Loucy (cell line): ENCODE measurements around the gene SMCO3.

Experiments used
- H2AFZ ChIP-seq: fragments of 200-600 bp; sonication (generic); 2 replicates; pipeline ENCODE4 v1.6.0; 2016; ENCODE audit warnings: antibody characterized with exemption, mild to moderate bottlenecking, low read length, moderate library complexity
- H3F3A ChIP-seq: fragments of 200-600 bp; 2 replicates; pipeline ENCODE4 v1.6.0; 2016; ENCODE audit warnings: antibody characterized with exemption, low read depth, mild to moderate bottlenecking
- H3K27me3 ChIP-seq: fragments of 200-600 bp; sonication (generic); 2 replicates; pipeline ENCODE4 v1.6.1; 2014; ENCODE audit warnings: low read length, mild to moderate bottlenecking; ENCODE audit not compliant: insufficient read depth, poor library complexity, severe bottlenecking
- H3K36me3 ChIP-seq: fragments of 200-600 bp; sonication (generic); 2 replicates; pipeline ENCODE4 v1.6.1; 2016; ENCODE audit warnings: low read length; ENCODE audit not compliant: insufficient read depth
- H3K4me1 ChIP-seq: fragments of 200-600 bp; sonication (generic); 2 replicates; pipeline ENCODE4 v1.5.1; 2014; ENCODE audit warnings: low read length, mild to moderate bottlenecking; ENCODE audit not compliant: insufficient read depth, poor library complexity, severe bottlenecking
- H3K4me2 ChIP-seq: fragments of 200-600 bp; sonication (generic); 2 replicates; pipeline ENCODE4 v1.6.0; 2014; ENCODE audit warnings: antibody characterized with exemption, low read length, low read depth, mild to moderate bottlenecking; ENCODE audit not compliant: poor library complexity, severe bottlenecking
- H3K4me3 ChIP-seq: fragments of 200-600 bp; sonication (generic); 2 replicates; pipeline ENCODE4 v1.5.1; 2014; ENCODE audit warnings: low read length, mild to moderate bottlenecking, mixed read lengths; ENCODE audit not compliant: poor library complexity, severe bottlenecking
- H3K79me2 ChIP-seq: fragments of 200-600 bp; sonication (generic); 2 replicates; pipeline ENCODE4 v1.6.1; 2014; ENCODE audit warnings: low read length; ENCODE audit not compliant: insufficient read depth
- H3K9ac ChIP-seq: fragments of 200-600 bp; sonication (generic); 2 replicates; pipeline ENCODE4 v1.6.0; 2014; ENCODE audit warnings: mild to moderate bottlenecking, low read depth, low read length, moderate library complexity; ENCODE audit not compliant: poor library complexity, severe bottlenecking
- H3K9me2 ChIP-seq: fragments of 200-600 bp; sonication (generic); replicated peaks from 2 replicates; pipeline ENCODE4 v1.6.1; 2016; ENCODE audit warnings: low read depth, low read length, mixed read lengths
- H3K9me3 ChIP-seq: fragments of 200-600 bp; sonication (generic); 2 replicates; pipeline ENCODE4 v1.6.1; 2014; ENCODE audit warnings: mild to moderate bottlenecking, antibody characterized with exemption, low read length, low read depth; ENCODE audit not compliant: insufficient read depth
- H4K20me1 ChIP-seq: fragments of 200-600 bp; sonication (generic); 2 replicates; pipeline ENCODE4 v1.6.0; 2014; ENCODE audit warnings: antibody characterized with exemption, low read length, mild to moderate bottlenecking; ENCODE audit not compliant: insufficient read depth, poor library complexity, severe bottlenecking
- EZH2phosphoT487 ChIP-seq: fragments of 200-600 bp; IDR thresholded peaks from 2 replicates; pipeline ENCODE4 v1.6.1; 2018; ENCODE audit warnings: antibody characterized with exemption, mild to moderate bottlenecking, moderate library complexity, borderline replicate concordance
- TF ChIP-seq, protein P1 (sequence below): fragments of 200-600 bp; sonication (generic); conservative IDR thresholded peaks from 2 replicates; pipeline ENCODE4 v1.5.1; 2014; ENCODE audit warnings: mild to moderate bottlenecking, antibody characterized with exemption, low read length

The SMCO3 gene

DNA sequence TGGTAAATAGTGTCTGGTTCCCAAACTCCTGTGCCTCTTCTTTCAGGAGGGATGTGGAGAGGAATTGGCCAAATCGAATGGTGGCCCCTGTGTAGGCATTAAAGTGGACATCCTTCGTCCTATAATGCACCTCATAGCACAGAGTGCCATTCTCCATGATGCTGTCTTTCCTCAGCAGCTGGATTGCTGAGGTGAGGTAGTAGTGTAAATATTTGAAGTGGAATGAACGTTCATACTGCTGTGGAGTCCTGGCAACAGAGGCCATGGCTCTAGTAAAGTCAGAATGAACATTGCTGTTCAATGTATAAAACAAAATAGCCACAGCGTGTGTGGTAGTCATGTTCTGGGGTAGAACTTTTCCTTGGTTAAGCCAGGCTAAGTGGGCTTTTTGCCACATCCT lies 26.6 kb upstream of the SMCO3 start:
- TF ChIP-seq EZH2phosphoT487, result no peak
- TF ChIP-seq, protein P1, sequence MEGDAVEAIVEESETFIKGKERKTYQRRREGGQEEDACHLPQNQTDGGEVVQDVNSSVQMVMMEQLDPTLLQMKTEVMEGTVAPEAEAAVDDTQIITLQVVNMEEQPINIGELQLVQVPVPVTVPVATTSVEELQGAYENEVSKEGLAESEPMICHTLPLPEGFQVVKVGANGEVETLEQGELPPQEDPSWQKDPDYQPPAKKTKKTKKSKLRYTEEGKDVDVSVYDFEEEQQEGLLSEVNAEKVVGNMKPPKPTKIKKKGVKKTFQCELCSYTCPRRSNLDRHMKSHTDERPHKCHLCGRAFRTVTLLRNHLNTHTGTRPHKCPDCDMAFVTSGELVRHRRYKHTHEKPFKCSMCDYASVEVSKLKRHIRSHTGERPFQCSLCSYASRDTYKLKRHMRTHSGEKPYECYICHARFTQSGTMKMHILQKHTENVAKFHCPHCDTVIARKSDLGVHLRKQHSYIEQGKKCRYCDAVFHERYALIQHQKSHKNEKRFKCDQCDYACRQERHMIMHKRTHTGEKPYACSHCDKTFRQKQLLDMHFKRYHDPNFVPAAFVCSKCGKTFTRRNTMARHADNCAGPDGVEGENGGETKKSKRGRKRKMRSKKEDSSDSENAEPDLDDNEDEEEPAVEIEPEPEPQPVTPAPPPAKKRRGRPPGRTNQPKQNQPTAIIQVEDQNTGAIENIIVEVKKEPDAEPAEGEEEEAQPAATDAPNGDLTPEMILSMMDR, result no peak
- Histone ChIP-seq H3K36me3 (no peaks in the 10 kb centered on the region), H4K20me1 (no peaks in the 10 kb centered on the region), H3K27me3 (peaks cover 8% of the 10 kb centered on the region), H3F3A (no peaks in the 10 kb centered on the region), H3K4me2 (no peak overlapping the region), H3K9ac (no peak overlapping the region), H3K4me3 (no peak overlapping the region), H2AFZ (no peak overlapping the region), H3K79me2 (no peaks in the 10 kb centered on the region), H3K4me1 (peaks cover 3% of the 10 kb centered on the region), H3K9me2 (no peaks in the 10 kb centered on the region), H3K9me3 (no peaks in the 10 kb centered on the region)

- no peaks in the 10 kb centered on the region for H4K20me1 ChIP-seq
- no peaks in the 10 kb centered on the region for H3K79me2 ChIP-seq
- H3K9me2 ChIP-seq, result no peaks in the 10 kb centered on the region
- H3F3A ChIP-seq, result no peaks in the 10 kb centered on the region
- H3K9me3 ChIP-seq, result no peaks in the 10 kb centered on the region
- no peaks in the 10 kb centered on the region for H3K36me3 ChIP-seq
- no peak overlapping the region for H3K4me2 ChIP-seq
- H3K27me3 ChIP-seq, result peaks cover 8% of the 10 kb centered on the region
- no peak overlapping the region for H2AFZ ChIP-seq
- H3K4me1 ChIP-seq, result no peaks in the 10 kb centered on the region
- H3K4me3 ChIP-seq, result no peak overlapping the region
- TF ChIP-seq, protein P1, result no peak
- TF ChIP-seq EZH2phosphoT487, result no peak
- H3K9ac ChIP-seq, result no peak overlapping the region
These were observed 25.3 kb upstream of the SMCO3 start for GRCh38 chr12:14839262-14839661.

GRCh38 chr12:14836336-14837210 lies 22.6 kb upstream of the SMCO3 start:
- no peak overlapping the region for H3K4me3 ChIP-seq
- H3K9ac ChIP-seq, result no peak overlapping the region
- H3K79me2 ChIP-seq, result no peaks in the 10 kb centered on the region
- no peaks in the 10 kb centered on the region for H3F3A ChIP-seq
- H3K4me1 ChIP-seq, result no peaks in the 10 kb centered on the region
- H3K27me3 ChIP-seq, result peaks cover 13% of the 10 kb centered on the region
- no peaks in the 10 kb centered on the region for H3K9me2 ChIP-seq
- no peaks in the 10 kb centered on the region for H3K9me3 ChIP-seq
- H4K20me1 ChIP-seq, result no peaks in the 10 kb centered on the region
- no peak overlapping the region for H3K4me2 ChIP-seq
- no peak overlapping the region for H2AFZ ChIP-seq
- TF ChIP-seq, protein P1, result no peak
- no peaks in the 10 kb centered on the region for H3K36me3 ChIP-seq
